ENCODE results near the gene PRRX1. TPM values are rescaled to one million over a fixed set of nuclear protein-coding genes. Genes with fewer than 3 reads are reported as not detected.
A peak's percentile ranks its signal among the peaks of the same experiment; 100 is the strongest.

The PRRX1 gene
- total RNA-seq, 1 experiment from 2014 or later = 1.1 TPM

GRCh38 chr1:170776252-170776651 is 112.3 kb downstream of the PRRX1 start:
- H3K27me3 ChIP-seq = no peaks in the 10 kb centered on the region
- no peak overlapping the region for H3K27ac ChIP-seq
- H3K4me1 ChIP-seq = peaks cover 14% of the 10 kb centered on the region
- peak in 1 of 2 experiments; percentile 42 for DNase-seq
- H3K4me3 ChIP-seq = no peak overlapping the region
- H3K36me3 ChIP-seq = no peaks in the 10 kb centered on the region
- no peaks in the 10 kb centered on the region for H3K9me3 ChIP-seq (replicated peaks)

- DNase-seq = peak; percentile 18 to 75
- no peak overlapping the region for H3K27ac ChIP-seq
- H3K27me3 ChIP-seq = no peaks in the 10 kb centered on the region
Observed at GRCh38 chr1:170776777-170777176, 112.8 kb downstream of the PRRX1 start.

More at GRCh38 chr1:170776777-170777176, 112.8 kb downstream of the PRRX1 start:
- H3K4me3 ChIP-seq = no peak overlapping the region
- H3K9me3 ChIP-seq (replicated peaks) = no peaks in the 10 kb centered on the region
- peaks cover 14% of the 10 kb centered on the region for H3K4me1 ChIP-seq
- H3K36me3 ChIP-seq = no peaks in the 10 kb centered on the region

Other genes with a start within 250 kb of the PRRX1 start
- 9.0 and 10.9 TPM in 2 replicates for gene GORAB, start 132.0 kb upstream of the PRRX1 start, total RNA-seq (2014; rRNA removed; shearing (Covaris generic))